Right atrium auricular region (tissue), 2 donors: ENCODE data around the gene COL5A2. TPM values are rescaled to one million over a fixed set of nuclear protein-coding genes. Genes with fewer than 3 reads are reported as not detected.

Source experiments
- microRNA-seq, 2 donors: library from miRNA; unstranded; fragments of <30 nt; microRNA quantifications; one replicate each; pipeline ENCODE4, GENCODE V29; 2016 to 2017; ENCODE audit warnings: borderline number of aligned reads in 2 of 2, borderline replicate concordance in 1 of 2
- total RNA-seq, 2 donors: library from RNA; depleted of rRNA; stranded (reverse); fragments of >200 nt; gene quantifications; one replicate each; pipeline ENCODE4 v1.1.0, GENCODE V29; 2016

Gene COL5A2
- total RNA-seq, 2 donors from 2014 or later, result 15.8 to 24.8 TPM

Small RNA genes lying within 50 kb of the gene (microRNA-seq; reads per million reads assigned to microRNA genes)
- 0.71 to 4.2 reads per million in 2 donors for gene MIR3129
- gene MIR3606, result 0.71 reads per million in 2 donors

Other genes starting within 250 kb of the COL5A2 start
- gene COL3A1, start 205.4 kb downstream of the COL5A2 start, total RNA-seq, result 100 to 1,000 TPM in 1 of 2 donors, 10 to 100 TPM in 1; 86.4 to 608 TPM